GM13976 (cell line): Measurements from ENCODE around the gene GTF3C1.

Experiments used
- DNase-seq: peaks from one replicate; pipeline ENCODE4 v3.0.0; 2012; ENCODE audit warnings: low spot score
- CTCF ChIP-seq: IDR thresholded peaks from 2 replicates; pipeline ENCODE4 v1.5.1; 2012; ENCODE audit warnings: borderline replicate concordance, mild to moderate bottlenecking; ENCODE audit not compliant: insufficient read depth; ENCODE audit errors: extremely low read depth, missing control alignments, control extremely low read depth
- in situ Hi-C: fragments of 300-500 bp; cut with MboI; formaldehyde crosslinking; loops from one replicate; pipeline ENCODE4 v1.12.0; 2022; ENCODE audit warnings: low sequenced_read_pairs, mixed read lengths, inconsistent platforms; ENCODE audit not compliant: unreplicated experiment

The GTF3C1 gene

DNA sequence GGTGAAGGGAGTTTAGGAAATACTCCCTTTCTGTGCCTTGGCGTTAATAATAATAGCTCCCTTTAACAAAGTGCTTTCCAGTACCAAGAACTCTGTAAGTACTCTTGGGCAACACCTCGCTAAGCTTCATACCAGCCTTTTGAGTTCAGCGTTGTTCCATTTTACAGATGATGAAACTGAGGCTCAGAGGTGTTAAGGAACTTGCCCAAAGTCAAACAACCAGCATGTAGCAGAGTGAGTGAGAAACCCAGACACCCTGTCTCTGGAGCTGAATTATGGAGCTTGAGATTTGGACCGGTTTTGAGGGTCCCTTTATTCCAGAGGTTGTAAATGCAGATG lies 838 bp upstream of the GTF3C1 start:
- in situ Hi-C loops, result no loop called here
- no peak for DNase-seq
- no peak for TF ChIP-seq CTCF

DNA sequence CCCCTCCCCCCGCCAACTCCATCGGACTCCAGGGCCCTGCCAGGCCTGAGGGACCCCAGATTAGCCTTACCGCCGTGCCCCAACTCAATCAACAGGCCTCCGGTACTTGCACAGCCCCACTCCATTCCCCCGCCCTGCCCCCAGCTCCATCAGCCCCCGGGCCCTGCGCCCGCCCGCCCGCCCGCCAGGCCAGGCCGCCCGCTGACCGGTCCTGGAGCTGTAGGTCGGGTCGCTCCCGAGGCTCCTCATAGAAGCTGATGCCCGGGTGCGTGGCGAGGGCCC lies 308 bp downstream of the GTF3C1 start:
- no peak for TF ChIP-seq CTCF
- in situ Hi-C loops, result no loop called here
- no peak for DNase-seq

- DNase-seq, result no peak
- no peak for TF ChIP-seq CTCF
- in situ Hi-C loops, result no loop called here
These were observed 1.9 kb downstream of the GTF3C1 start for GRCh38 chr16:27547851-27548250.

DNA sequence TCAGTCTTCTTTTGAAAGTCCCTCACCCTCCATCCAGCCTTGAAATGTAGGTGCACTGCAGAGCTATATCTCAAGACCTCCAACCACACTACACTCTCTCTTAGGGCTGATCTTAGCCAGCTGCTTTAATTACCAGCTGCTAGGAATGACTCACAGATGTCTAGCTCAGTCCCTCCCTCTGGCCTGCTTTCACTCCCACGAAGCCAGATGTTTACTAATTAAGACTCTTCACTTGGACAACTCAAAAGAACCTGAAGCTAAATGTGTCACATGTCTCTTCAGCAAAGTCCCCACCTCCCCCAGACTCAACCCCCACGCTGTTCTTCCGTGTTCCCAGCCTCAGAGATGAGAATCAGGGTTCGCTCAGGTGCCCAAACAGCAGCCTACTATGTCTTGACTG lies 2.6 kb downstream of the GTF3C1 start:
- TF ChIP-seq CTCF, result no peak
- DNase-seq, result peak; percentile 42
- in situ Hi-C loops, result no loop called here

DNA sequence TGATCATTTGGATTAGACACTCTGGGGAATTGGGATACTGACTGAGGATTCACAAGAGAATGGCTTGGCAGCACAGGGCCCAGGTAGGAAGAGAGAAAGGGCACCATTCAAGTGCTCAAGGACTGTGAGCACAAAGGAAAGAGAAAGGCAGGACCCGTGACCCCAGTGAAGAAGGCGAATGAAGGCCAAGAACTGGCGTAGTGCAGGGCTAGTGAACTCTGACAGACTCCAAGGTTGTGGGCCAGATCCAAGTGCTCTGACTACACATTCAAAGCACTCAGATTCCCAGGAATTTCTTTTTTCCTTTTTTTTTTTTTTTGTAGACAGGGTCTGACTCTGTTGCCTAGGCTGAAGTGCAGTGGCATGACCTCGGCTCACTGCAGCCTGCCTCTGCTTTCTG lies 5.0 kb downstream of the GTF3C1 start:
- no peak for TF ChIP-seq CTCF
- in situ Hi-C loops, result no loop called here
- DNase-seq, result no peak

DNA sequence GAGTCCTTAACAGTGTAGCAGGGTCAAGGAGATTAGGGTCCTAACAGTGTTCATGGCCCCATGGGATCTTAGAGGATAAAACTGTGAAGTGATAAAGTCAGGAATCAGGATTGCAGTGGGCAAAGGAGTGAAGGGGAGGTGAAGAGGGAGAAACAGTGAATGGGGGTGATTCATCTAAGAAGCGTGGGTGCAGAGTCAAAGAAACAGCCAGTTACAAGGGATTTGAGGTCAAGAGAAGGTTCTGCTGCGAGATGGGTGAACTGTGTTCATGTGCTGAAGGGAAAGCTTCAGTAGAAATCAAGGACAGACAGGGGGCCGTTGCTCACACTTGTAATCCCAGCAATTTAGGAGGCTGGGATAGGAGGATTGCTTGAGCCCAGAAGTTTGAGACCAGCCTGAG lies 5.9 kb downstream of the GTF3C1 start:
- DNase-seq, result no peak
- TF ChIP-seq CTCF, result no peak
- in situ Hi-C loops, result no loop called here

GRCh38 chr16:27539636-27540035 lies 10.1 kb downstream of the GTF3C1 start:
- no peak for DNase-seq
- TF ChIP-seq CTCF, result no peak
- in situ Hi-C loops, result no loop called here
